GM12801 (cell line): ENCODE results near the gene DIAPH1.

Experiments
- CTCF ChIP-seq: IDR thresholded peaks from one replicate; pipeline ENCODE4 v1.5.1; 2011; ENCODE audit warnings: control low read depth; ENCODE audit not compliant: insufficient read length; ENCODE audit errors: extremely low read depth

DIAPH1 gene

GRCh38 chr5:141597394-141597793, 21.4 kb downstream of the DIAPH1 start:
- no peak for TF ChIP-seq CTCF

GRCh38 chr5:141596867-141597266, 21.9 kb downstream of the DIAPH1 start:
- TF ChIP-seq CTCF: no peak

GRCh38 chr5:141590127-141590526, 28.7 kb downstream of the DIAPH1 start:
- no peak for TF ChIP-seq CTCF

- no peak for TF ChIP-seq CTCF
Observed at GRCh38 chr5:141586246-141586645, 32.6 kb downstream of the DIAPH1 start.

GRCh38 chr5:141585594-141585993, 33.2 kb downstream of the DIAPH1 start:
- TF ChIP-seq CTCF: no peak

GRCh38 chr5:141574122-141574510, 44.7 kb downstream of the DIAPH1 start:
- TF ChIP-seq CTCF: no peak

GRCh38 chr5:141573489-141574121, 45.2 kb downstream of the DIAPH1 start:
- TF ChIP-seq CTCF: no peak
